A673 (cell line): ENCODE measurements around the gene DGKH.

Experiments used
- EZH2 ChIP-seq: fragments of 200-600 bp; sonication (generic); IDR thresholded peaks from 2 replicates; pipeline ENCODE4 v1.6.1; 2017; ENCODE audit warnings: borderline replicate concordance, low read depth, mild to moderate bottlenecking, mixed read lengths, antibody characterized with exemption, low read length; ENCODE audit not compliant: poor library complexity, severe bottlenecking
- TF ChIP-seq, protein P1 (sequence below): fragments of 300-800, 200-600 bp; sonication (generic); conservative IDR thresholded peaks from 2 replicates; pipeline ENCODE4 v1.5.1; 2017; ENCODE audit warnings: low read depth, mild to moderate bottlenecking, antibody characterized with exemption, low read length, moderate library complexity, mixed read lengths

DNA sequence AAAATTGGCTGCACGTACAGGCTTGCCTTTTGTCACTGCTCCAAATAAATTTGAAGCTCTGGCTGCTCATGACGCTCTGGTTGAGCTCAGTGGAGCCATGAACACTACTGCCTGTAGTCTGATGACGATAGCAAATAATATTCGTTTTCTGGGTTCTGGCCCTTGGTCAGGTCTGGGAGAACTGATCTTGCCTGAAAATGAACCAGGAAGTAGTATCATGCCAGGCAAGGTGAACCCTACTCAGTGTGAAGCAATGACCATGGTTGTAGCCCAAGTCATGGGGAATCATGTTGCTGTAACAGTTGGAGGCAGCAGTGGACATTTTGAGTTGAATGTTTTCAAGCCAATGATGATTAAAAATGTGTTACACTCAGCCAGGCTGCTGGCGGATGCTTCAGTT lies 207.4 kb downstream of the DGKH start:
- TF ChIP-seq, protein P1, sequence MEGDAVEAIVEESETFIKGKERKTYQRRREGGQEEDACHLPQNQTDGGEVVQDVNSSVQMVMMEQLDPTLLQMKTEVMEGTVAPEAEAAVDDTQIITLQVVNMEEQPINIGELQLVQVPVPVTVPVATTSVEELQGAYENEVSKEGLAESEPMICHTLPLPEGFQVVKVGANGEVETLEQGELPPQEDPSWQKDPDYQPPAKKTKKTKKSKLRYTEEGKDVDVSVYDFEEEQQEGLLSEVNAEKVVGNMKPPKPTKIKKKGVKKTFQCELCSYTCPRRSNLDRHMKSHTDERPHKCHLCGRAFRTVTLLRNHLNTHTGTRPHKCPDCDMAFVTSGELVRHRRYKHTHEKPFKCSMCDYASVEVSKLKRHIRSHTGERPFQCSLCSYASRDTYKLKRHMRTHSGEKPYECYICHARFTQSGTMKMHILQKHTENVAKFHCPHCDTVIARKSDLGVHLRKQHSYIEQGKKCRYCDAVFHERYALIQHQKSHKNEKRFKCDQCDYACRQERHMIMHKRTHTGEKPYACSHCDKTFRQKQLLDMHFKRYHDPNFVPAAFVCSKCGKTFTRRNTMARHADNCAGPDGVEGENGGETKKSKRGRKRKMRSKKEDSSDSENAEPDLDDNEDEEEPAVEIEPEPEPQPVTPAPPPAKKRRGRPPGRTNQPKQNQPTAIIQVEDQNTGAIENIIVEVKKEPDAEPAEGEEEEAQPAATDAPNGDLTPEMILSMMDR, result no peak
- TF ChIP-seq EZH2, result no peak
